DMS79 treated with DMSO at 0.1 percent for 48 hours (cell line): ENCODE data around the gene BCKDK.
"Not testable (repeated sequence)": the region's sequence is repeated elsewhere in the genome, so short reads cannot be mapped to it uniquely, and the experiment has no call there.

Experiments
- DNase-seq: peaks from one replicate; lab custom pipeline; 2025; lab: John Stamatoyannopoulos, UW

Gene BCKDK

GRCh38 chr16:31099860-31100638 lies 8.1 kb upstream of the BCKDK start:
- no peak for DNase-seq

GRCh38 chr16:31100876-31101641 lies 7.1 kb upstream of the BCKDK start:
- DNase-seq: not testable (repeated sequence)

GRCh38 chr16:31105677-31106213 lies 2.4 kb upstream of the BCKDK start:
- no peak for DNase-seq

GRCh38 chr16:31106509-31107464 lies 1.4 kb upstream of the BCKDK start:
- DNase-seq: no peak

- no peak for DNase-seq
Measured at GRCh38 chr16:31107465-31107867, 720 bp upstream of the BCKDK start.

- no peak for DNase-seq
Measured at GRCh38 chr16:31108794-31109558, 790 bp downstream of the BCKDK start.

- DNase-seq: no peak
Measured at GRCh38 chr16:31109622-31110021, 1.4 kb downstream of the BCKDK start.

- no peak for DNase-seq
Measured at GRCh38 chr16:31110106-31111034, 2.2 kb downstream of the BCKDK start.

- DNase-seq: no peak
Measured at GRCh38 chr16:31111881-31112466, 3.8 kb downstream of the BCKDK start.

GRCh38 chr16:31112711-31113110 lies 4.5 kb downstream of the BCKDK start:
- DNase-seq: no peak

GRCh38 chr16:31113121-31114120 lies 5.2 kb downstream of the BCKDK start:
- DNase-seq: no peak

- no peak for DNase-seq
Measured at GRCh38 chr16:31114468-31114867, 6.3 kb downstream of the BCKDK start.

- peak; percentile 95 for DNase-seq
Measured at GRCh38 chr16:31117384-31118222, 9.4 kb downstream of the BCKDK start, which contains the start of gene KAT8. Gene KAT8 (plus strand): TSS chr16:31117664. CDS start chr16:31117682, 18 bp downstream.

- DNase-seq: no peak
Measured at GRCh38 chr16:31118223-31119155, 10.3 kb downstream of the BCKDK start.

- no peak for DNase-seq
Measured at GRCh38 chr16:31120129-31120528, 11.9 kb downstream of the BCKDK start.

- DNase-seq: no peak
Measured at GRCh38 chr16:31125844-31126243, 17.7 kb downstream of the BCKDK start.
